Mucosa of descending colon (tissue), 3 donors: ENCODE results near the gene ZNF331. TPM values are rescaled to one million over a fixed set of nuclear protein-coding genes. Genes with fewer than 3 reads are reported as not detected.
A peak's percentile ranks its signal among the peaks of the same experiment; 100 is the strongest.

Source experiments
- ATAC-seq: fragments of 200-7000 bp; cut with Tn5 transposase; one replicate; pipeline ENCODE4 v1.9.1; 2020; ENCODE audit warnings: mild to moderate bottlenecking, moderate library complexity
- DNase-seq, 3 donors: peaks; one replicate each; pipeline ENCODE4 v3.0.0-alpha.2; 2020
- H3K36me3 ChIP-seq: fragments of 200-600 bp; one replicate; pipeline ENCODE4 v1.8.0; 2021; ENCODE audit warnings: low read depth, mild to moderate bottlenecking
- H3K4me1 ChIP-seq: fragments of 200-600 bp; one replicate; pipeline ENCODE4 v1.8.0; 2021; ENCODE audit warnings: low read depth, mild to moderate bottlenecking
- H3K4me3 ChIP-seq: fragments of 200-600 bp; one replicate; pipeline ENCODE4 v1.8.0; 2021; ENCODE audit warnings: mild to moderate bottlenecking
- H3K9me3 ChIP-seq: fragments of 200-600 bp; one replicate; pipeline ENCODE4 v1.8.0; 2021; ENCODE audit warnings: mild to moderate bottlenecking
- intact Hi-C, 2 donors: fragments of 100-400 bp; cut with DNase I in 1 of 2; cut with micrococcal nuclease in 1 of 2; formaldehyde crosslinking; loops; one replicate each; pipeline versions ENCODE4 v1.11.0 to v1.11.1; 2022; cut with DNase I, micrococcal nuclease
- total RNA-seq, 3 donors: library from RNA; stranded (reverse); fragmentation: NEBNext Ultra II Directional in 2 of 3; extraction: Animal tissue kit (Norgen Biotek cat#: 25700) in 2 of 3; gene quantifications; one replicate each; pipeline versions ENCODE4 v1.2.1 to v1.2.4, GENCODE V29; 2021 to 2023
- TF ChIP-seq, protein P1 (sequence below): fragments of 200-600 bp; IDR thresholded peaks from one replicate; pipeline ENCODE4 v1.8.0; 2022; ENCODE audit warnings: antibody characterized with exemption, mild to moderate bottlenecking
- donor health status: DM: no; HTN: no; CAD: no; lungs with moderate emphysema.
- donor health status: DM: no; HTN: no; CAD: no.
- donor health status: DM: no; HTN: yes; CAD: no.

The ZNF331 gene
- total RNA-seq, 3 donors from 2014 or later: 4.6 to 18.8 (median 6.1) TPM

DNA sequence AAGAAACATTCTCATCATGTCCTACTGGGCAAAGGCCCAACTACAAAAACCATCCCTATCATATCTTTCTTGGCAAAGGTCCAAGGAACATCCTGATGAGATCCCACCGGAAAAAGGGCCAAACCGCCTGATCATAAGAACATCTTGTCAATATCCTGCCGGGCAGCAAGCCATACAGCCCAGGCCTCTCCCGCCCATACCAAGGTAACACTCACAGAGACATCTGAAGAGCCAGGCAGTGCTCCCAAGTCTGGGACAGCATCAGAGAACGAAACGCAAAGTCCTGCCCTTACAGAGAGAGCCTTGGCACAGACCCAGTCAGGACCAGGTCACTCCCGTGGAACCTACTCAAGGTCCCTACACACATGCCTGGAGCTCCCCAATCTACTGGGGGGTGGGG, 18.5 kb upstream of the ZNF331 start:
- DNase-seq: no peak
- H3K4me3 ChIP-seq: no peak overlapping the region

DNA sequence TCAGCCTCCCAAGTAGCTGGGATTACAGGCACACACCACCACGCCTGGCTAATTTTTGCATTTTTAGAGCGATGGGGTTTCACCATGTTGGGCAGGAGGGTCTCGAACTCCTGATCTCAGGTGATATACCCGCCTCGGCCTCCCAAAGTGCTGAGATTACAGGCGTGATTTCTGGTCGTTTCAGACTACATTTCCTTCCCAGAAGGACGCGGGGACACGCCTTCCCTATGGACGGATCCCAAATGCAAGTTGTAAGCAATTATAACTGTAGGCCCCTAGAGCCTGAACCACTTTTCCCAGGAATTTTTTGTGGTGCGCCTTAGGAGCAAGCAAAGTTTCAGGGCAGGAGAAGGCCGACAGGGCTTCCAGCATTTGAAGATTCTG, 17.8 kb upstream of the ZNF331 start:
- TF ChIP-seq, protein P1, sequence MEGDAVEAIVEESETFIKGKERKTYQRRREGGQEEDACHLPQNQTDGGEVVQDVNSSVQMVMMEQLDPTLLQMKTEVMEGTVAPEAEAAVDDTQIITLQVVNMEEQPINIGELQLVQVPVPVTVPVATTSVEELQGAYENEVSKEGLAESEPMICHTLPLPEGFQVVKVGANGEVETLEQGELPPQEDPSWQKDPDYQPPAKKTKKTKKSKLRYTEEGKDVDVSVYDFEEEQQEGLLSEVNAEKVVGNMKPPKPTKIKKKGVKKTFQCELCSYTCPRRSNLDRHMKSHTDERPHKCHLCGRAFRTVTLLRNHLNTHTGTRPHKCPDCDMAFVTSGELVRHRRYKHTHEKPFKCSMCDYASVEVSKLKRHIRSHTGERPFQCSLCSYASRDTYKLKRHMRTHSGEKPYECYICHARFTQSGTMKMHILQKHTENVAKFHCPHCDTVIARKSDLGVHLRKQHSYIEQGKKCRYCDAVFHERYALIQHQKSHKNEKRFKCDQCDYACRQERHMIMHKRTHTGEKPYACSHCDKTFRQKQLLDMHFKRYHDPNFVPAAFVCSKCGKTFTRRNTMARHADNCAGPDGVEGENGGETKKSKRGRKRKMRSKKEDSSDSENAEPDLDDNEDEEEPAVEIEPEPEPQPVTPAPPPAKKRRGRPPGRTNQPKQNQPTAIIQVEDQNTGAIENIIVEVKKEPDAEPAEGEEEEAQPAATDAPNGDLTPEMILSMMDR: no peak
- Histone ChIP-seq H3K9me3 (peaks cover 17% of the 10 kb centered on the region), H3K4me1 (peaks cover 5% of the 10 kb centered on the region), H3K36me3 (no peaks in the 10 kb centered on the region), H3K4me3 (no peak overlapping the region)
- intact Hi-C loops: no loop called here
- DNase-seq (peak in 2 of 3 donors; percentile 4 to 29), ATAC-seq (no peak)

More for the DNA sequence above, 18.5 kb upstream of the ZNF331 start:
- TF ChIP-seq, protein P1: no peak
- no peak for ATAC-seq
- intact Hi-C loops: no loop called here
- H3K9me3 ChIP-seq: peaks cover 12% of the 10 kb centered on the region
- H3K4me1 ChIP-seq: peaks cover 5% of the 10 kb centered on the region
- no peaks in the 10 kb centered on the region for H3K36me3 ChIP-seq

DNA sequence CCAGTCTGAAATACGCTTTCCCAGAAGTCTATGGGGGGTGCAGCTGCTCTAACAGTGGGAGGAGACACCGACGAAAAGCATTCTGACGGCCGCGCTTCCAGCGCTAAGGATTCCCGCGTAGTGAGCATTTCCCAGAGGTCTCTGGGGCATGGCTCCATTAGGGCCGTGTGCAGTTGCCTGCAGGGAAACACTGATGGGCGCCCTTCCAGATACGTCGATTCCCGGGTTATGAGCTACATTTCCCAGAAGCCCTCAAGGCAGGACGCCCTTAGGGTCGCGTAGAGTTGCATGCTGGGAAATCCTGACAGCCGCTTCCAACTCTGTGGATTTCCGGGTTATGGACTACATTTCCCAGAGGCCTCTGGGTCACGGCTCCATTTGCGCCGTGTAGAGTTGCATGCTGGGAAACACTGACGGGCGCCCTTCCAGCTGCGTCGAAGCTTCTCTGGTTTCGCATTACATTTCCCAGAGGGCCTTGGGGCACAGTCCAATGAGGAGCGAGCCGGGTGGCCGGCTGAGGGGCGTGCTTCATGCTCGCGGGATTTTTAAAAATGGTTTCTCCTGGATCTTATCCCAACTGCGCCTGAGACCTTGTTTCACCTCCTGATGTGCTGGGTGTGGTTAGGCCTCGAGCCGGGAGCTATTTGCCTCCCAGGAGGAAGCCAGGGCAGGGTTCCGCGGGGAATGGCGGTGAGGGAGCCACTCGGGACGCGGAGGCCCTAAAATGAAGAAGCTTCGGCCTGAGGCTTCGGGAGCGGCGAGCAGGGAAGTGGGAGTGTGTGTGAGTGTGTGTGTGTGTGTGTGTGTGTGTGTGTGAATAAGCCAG, 17.2 kb upstream of the ZNF331 start:
- TF ChIP-seq, protein P1: no peak

DNA sequence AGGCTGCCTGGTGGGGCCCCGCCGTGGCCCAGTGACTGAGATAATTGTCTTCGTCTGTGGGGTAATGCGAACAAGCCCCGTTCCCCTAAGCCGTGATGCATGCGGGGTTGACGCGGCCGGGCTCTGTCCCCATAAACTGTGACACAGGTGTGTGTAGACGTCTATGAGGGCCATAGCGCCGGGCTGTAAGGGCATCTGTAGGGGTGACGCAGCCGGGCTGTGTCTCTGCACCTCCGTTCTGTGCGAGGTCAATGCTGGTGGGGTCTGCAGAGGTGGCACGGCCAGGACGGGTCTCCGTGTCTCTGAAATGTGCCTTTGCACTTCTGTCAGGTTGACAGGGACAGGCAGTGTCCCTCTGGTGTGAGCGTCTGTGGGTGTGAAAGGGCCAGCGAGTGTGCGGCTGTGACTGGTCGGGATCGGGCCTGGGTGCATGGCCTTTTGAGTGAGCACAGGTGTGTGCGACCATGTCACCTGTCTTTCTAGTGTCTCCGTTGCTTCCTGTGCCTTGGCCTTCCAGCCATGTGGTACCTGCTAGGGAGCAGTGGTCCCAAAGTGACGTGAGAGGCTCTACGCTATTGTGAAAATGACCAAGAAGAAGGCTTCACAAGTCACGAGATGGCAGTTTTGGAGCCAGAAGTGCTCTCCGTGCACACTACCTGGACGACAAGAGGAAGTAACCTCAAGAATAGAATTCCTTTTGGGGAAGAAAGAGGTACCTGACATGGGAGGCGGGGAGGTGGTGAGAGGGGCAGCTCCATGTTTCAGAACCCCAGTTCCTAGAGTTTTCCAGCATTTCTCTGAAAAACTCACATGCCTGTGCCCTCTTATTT, 16.4 kb upstream of the ZNF331 start:
- TF ChIP-seq, protein P1: no peak
- peaks cover 5% of the 10 kb centered on the region for H3K4me1 ChIP-seq
- H3K36me3 ChIP-seq: no peaks in the 10 kb centered on the region
- intact Hi-C loops: no loop called here
- H3K9me3 ChIP-seq: peaks cover 31% of the 10 kb centered on the region
- ATAC-seq (peak; percentile 4), DNase-seq (peak in 1 of 3 donors; percentile 12)
- no peak overlapping the region for H3K4me3 ChIP-seq

More for the DNA sequence above, 17.2 kb upstream of the ZNF331 start:
- H3K4me1 ChIP-seq: peaks cover 5% of the 10 kb centered on the region
- H3K4me3 ChIP-seq: no peak overlapping the region
- DNase-seq: peak; percentile 94 to 97 (median 94)
- ATAC-seq: peak; percentile 99
- intact Hi-C loops: no loop called here
- H3K36me3 ChIP-seq: no peaks in the 10 kb centered on the region
- H3K9me3 ChIP-seq: peaks cover 23% of the 10 kb centered on the region

DNA sequence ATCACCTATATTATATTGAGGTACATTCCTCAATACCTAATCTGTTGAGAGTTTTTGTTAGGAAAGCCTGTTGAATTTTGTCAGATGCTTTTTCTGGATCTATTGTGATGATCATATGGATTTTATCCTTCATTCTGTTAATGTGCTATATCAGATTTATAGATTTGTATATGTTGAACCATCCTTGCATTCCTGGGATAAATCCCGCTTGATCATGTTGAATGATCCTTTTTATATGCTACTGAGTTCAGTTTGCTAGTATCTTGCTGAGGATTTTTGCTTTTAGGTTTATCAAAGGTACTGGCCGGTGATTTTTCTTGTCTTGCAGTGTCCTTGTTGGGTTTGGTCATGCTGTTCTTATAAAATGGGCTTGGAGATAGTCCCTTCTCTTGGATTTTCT, 12.0 kb upstream of the ZNF331 start:
- ATAC-seq (no peak), DNase-seq (no peak)
- Histone ChIP-seq H3K4me3 (no peak overlapping the region), H3K36me3 (no peaks in the 10 kb centered on the region), H3K4me1 (peaks cover 5% of the 10 kb centered on the region), H3K9me3 (peaks cover 27% of the 10 kb centered on the region)
- intact Hi-C loops: no loop called here
- TF ChIP-seq, protein P1: no peak
